ENCODE data around the gene PRSS56.

DNA sequence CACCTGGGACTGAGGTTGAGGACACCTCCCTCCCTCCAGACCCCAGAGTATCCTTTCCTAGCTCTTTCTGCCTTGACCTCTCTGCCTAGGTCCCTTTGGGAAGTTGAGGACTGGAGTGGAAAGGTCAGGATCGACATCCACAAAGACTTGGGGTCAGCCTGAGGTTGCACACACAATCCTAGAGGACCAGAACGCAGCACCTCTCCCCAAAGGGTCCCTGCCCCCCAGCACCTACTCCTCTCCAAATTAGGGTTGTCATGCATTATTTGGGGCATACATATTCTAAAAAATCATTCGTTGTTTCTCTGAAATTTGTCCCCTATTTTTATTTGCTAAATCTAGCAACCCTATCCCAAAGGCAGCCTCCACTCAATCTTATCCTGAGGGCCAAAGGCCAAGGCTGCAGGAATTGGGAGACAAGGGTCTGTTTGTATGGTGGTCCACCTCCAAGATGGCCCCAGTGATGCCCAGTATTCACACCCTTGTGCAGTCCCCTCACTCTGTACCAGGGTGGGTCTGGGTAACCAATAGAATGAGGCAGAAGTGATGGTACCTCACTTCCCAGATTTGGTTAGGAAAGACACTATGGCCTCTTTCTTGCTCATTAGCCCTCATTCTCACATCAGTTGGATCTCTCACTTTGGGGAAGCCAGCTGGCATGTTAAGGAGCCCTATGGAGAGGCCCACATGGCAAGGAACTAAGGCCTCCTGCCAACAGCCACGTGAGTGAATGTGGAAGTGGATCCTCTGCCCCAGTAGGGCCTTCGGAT lies 15.8 kb downstream of the PRSS56 start:
- TF ChIP-seq, protein P1, sequence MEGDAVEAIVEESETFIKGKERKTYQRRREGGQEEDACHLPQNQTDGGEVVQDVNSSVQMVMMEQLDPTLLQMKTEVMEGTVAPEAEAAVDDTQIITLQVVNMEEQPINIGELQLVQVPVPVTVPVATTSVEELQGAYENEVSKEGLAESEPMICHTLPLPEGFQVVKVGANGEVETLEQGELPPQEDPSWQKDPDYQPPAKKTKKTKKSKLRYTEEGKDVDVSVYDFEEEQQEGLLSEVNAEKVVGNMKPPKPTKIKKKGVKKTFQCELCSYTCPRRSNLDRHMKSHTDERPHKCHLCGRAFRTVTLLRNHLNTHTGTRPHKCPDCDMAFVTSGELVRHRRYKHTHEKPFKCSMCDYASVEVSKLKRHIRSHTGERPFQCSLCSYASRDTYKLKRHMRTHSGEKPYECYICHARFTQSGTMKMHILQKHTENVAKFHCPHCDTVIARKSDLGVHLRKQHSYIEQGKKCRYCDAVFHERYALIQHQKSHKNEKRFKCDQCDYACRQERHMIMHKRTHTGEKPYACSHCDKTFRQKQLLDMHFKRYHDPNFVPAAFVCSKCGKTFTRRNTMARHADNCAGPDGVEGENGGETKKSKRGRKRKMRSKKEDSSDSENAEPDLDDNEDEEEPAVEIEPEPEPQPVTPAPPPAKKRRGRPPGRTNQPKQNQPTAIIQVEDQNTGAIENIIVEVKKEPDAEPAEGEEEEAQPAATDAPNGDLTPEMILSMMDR (IDR thresholded peaks at IDR 0.05) = no peak
- TF ChIP-seq POLR2A (IDR thresholded peaks at IDR 0.05) = no peak

Data from ovary (tissue), 3 donors.